Measurements from ENCODE around the gene VAV3. TPM values are rescaled to one million over a fixed set of nuclear protein-coding genes. Genes with fewer than 3 reads are reported as not detected.

VAV3 gene
- total and polyA plus RNA-seq, 9 of the 15 experiments (the other 6 are each of a cell fraction or from before 2014, with no cell fraction given), result not detected

DNA sequence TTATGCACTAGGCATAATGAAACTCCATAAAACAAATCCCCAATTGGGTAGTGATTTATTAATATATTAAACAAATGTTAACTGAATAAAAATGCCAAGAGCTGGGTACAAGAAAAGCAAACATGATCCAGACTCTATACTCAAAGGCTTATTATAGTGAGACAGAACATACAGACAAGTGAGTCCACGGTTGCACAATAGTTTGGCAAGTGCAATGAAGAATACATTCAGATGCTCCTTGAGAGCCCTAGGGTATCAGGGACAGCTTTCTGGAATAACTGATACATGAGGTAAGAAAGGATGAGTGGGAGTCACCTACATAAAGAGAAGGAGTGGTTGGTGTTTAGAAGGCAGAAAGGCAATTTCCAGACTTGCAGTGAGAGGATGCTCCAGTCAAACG lies 85.1 kb downstream of the VAV3 start:
- in situ Hi-C loops (cut with MboI) (no loop called here), intact Hi-C loops (cut with micrococcal nuclease) (loop anchor here (10.0 kb wide), 1 partner anchor 55 kb away; no protein-coding TSS in a partner anchor)
- no peak for FAIRE-seq
- H3K9ac ChIP-seq (ENCODE audit: insufficient read depth in 1 of 2, low read depth in 2 of 2, low read length in 2 of 2), result no peak overlapping the region
- ATAC-seq, result no peak
- no peaks in the 10 kb centered on the region for H3K4me1 ChIP-seq (replicated peaks in 1 of 2; ENCODE audit: control insufficient read depth in 2 of 2, insufficient read depth in 2 of 2, low read length in 2 of 2)
- no peaks in the 10 kb centered on the region for H3K9me3 ChIP-seq (replicated peaks; ENCODE audit: control insufficient read depth, insufficient read depth, low read depth, low read length)
- TF ChIP-seq CEBPB (tag; IDR thresholded peaks at IDR 0.05) (peak; percentile 56; the same call in 1 of the 2 replicates), ZNF561 (CRISPR knock-in tag; conservative IDR thresholded peaks at IDR 0.05) (no peak), DPF2 (IDR thresholded peaks at IDR 0.05) (no peak)
- no peak overlapping the region for H2AFZ ChIP-seq (ENCODE audit: low read depth, low read length)
- no peaks in the 10 kb centered on the region for H4K20me1 ChIP-seq (replicated peaks; ENCODE audit: control insufficient read depth, insufficient read depth, low read length)
- H3K36me3 ChIP-seq (ENCODE audit: control insufficient read depth, insufficient read depth, low read length), result no peaks in the 10 kb centered on the region
- no peak overlapping the region for H3K4me3 ChIP-seq
- no peak overlapping the region for H3K27ac ChIP-seq (ENCODE audit: extremely low read depth, low read depth, low read length)
- no TSS peak for BruUV-seq (replicated peaks)
- no peak for DNase-seq (ENCODE audit: extremely low read depth in 1 of 4, low spot score in 3 of 4)
- no peaks in the 10 kb centered on the region for H3K79me2 ChIP-seq (ENCODE audit: control insufficient read depth, insufficient read depth, low read length)
- no peaks in the 10 kb centered on the region for H3K27me3 ChIP-seq (ENCODE audit: control insufficient read depth in 2 of 2, insufficient read depth in 2 of 2, low read length in 2 of 2)
- 4% methylated on average over 2 of the region's 2 CpGs for WGBS (ENCODE audit: insufficient coverage, low coverage, missing lambda C conversion rate)
- H3K9me1 ChIP-seq (ENCODE audit: control insufficient read depth, insufficient read depth, low read length), result no peaks in the 10 kb centered on the region
- ChIA-PET POLR2A (no interaction called here), CTCF (ENCODE audit: low intra/inter-chr PET ratio) (no interaction called here)
- H3K4me2 ChIP-seq (ENCODE audit: insufficient read depth, low read length), result no peak overlapping the region

DNA sequence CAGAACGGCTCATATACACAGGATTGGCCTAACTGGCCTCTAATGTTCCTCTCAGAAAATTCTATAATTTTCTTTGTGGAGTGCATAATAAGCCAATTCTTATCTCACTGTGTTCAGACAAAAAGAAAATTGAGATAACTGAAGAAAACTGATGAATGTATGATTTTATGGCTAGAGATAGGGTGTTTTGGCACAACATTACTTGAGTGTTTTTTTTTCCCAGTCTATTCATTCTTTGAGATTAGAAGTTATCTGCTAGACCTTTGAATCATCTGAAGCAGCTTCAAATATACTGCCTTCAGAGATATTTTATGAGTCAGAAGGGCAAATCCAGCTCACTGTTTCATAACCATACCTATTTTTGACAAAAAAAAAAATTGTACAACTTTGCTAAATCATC lies 85.6 kb downstream of the VAV3 start:
- intact Hi-C loops (cut with micrococcal nuclease), result loop anchor here (10.0 kb wide), 1 partner anchor 55 kb away; no protein-coding TSS in a partner anchor
- Histone ChIP-seq H3K9ac (ENCODE audit: insufficient read depth in 1 of 2, low read depth in 2 of 2, low read length in 2 of 2) (no peak overlapping the region), H3K9me1 (ENCODE audit: control insufficient read depth, insufficient read depth, low read length) (no peaks in the 10 kb centered on the region), H3K9me3 (replicated peaks; ENCODE audit: control insufficient read depth, insufficient read depth, low read depth, low read length) (no peaks in the 10 kb centered on the region), H3K4me2 (ENCODE audit: insufficient read depth, low read length) (no peak overlapping the region), H3K27ac (ENCODE audit: extremely low read depth, low read depth, low read length) (no peak overlapping the region), H2AFZ (ENCODE audit: low read depth, low read length) (no peak overlapping the region), H3K79me2 (ENCODE audit: control insufficient read depth, insufficient read depth, low read length) (no peaks in the 10 kb centered on the region), H3K27me3 (ENCODE audit: control insufficient read depth in 2 of 2, insufficient read depth in 2 of 2, low read length in 2 of 2) (no peaks in the 10 kb centered on the region), H3K36me3 (ENCODE audit: control insufficient read depth, insufficient read depth, low read length) (no peaks in the 10 kb centered on the region), H3K4me1 (replicated peaks in 1 of 2; ENCODE audit: control insufficient read depth in 2 of 2, insufficient read depth in 2 of 2, low read length in 2 of 2) (no peaks in the 10 kb centered on the region), H3K4me3 (no peak overlapping the region), H4K20me1 (replicated peaks; ENCODE audit: control insufficient read depth, insufficient read depth, low read length) (no peaks in the 10 kb centered on the region)
- TF ChIP-seq GTF2F1 (IDR thresholded peaks at IDR 0.05; ENCODE audit: low read depth, low read length) (no peak), FOSL1 (tag; conservative IDR thresholded peaks at IDR 0.05) (peak; percentile 74), CBFA2T3 (IDR thresholded peaks at IDR 0.05) (peak; percentile 60), CBFA2T2 (conservative IDR thresholded peaks at IDR 0.05) (peak; percentile 40), ARID1B (IDR thresholded peaks at IDR 0.05) (peak; percentile 13; the same call in 1 of the 2 replicates), ZNF3 (CRISPR knock-in tag; IDR thresholded peaks at IDR 0.05) (no peak)
- POLR2A ChIA-PET, result interaction anchor here (0.8 kb wide), 1 partner anchor 41 kb away, joined by 3 read pairs; no protein-coding TSS in a partner anchor
- CTCF ChIA-PET (ENCODE audit: low intra/inter-chr PET ratio), result no interaction called here
- WGBS (ENCODE audit: insufficient coverage, low coverage, missing lambda C conversion rate), result 0% methylated on average over 1 of the region's 1 CpG
- FAIRE-seq, result no peak
- in situ Hi-C loops (cut with MboI), result no loop called here
- no TSS peak for BruUV-seq (replicated peaks)
- no peak for DNase-seq (ENCODE audit: extremely low read depth in 1 of 4, low spot score in 3 of 4)
- ATAC-seq, result no peak
